GM12878 (cell line): ENCODE results near the gene CD2BP2. TPM values are rescaled to one million over a fixed set of nuclear protein-coding genes. Genes with fewer than 3 reads are reported as not detected.
A peak's percentile ranks its signal among the peaks of the same experiment; 100 is the strongest.

Experiments used
- ATAC-seq: fragments of 200-7000 bp; cut with Tn5 transposase; 3 replicates; pipeline ENCODE4 v1.9.1; 2020; ENCODE audit warnings: mild to moderate bottlenecking, moderate library complexity
- BruUV-seq: library from RNA; stranded (reverse); fragments of 400-500 nt; replicated peaks from 2 replicates; lab custom pipeline; 2021; lab: Mats Ljungman, UMichigan
- CTCF ChIA-PET: fragments of 300-600 bp; sonication (Branson Sonifier 250); formaldehyde crosslinking; extraction: SDS; loops from one replicate; lab custom pipeline; 2021; ENCODE audit warnings: inconsistent platforms; lab: Yijun Ruan, JAX
- POLR2A ChIA-PET: fragments of 350-600 bp; formaldehyde crosslinking; extraction: SDS; loops from one replicate; lab custom pipeline; 2021; ENCODE audit warnings: inconsistent platforms; lab: Charles Lee
- RAD21 ChIA-PET: fragments of 300-600 bp; sonication (Branson Sonifier 250); formaldehyde crosslinking; loops from one replicate; lab custom pipeline; 2023; ENCODE audit warnings: antibody characterized with exemption; ENCODE audit not compliant: unreplicated experiment; lab: Charles Lee
- SMC1A ChIA-PET: fragments of 300-600 bp; sonication (Branson Sonifier 250); formaldehyde crosslinking; loops from one replicate; lab custom pipeline; 2023; ENCODE audit not compliant: unreplicated experiment, uncharacterized antibody; lab: Charles Lee
- DNase-seq: peaks from one replicate; pipeline ENCODE4 v3.0.0-alpha.2; 2011; ENCODE audit warnings: low read depth, low spot score
- FAIRE-seq: peaks from 3 replicates; lab custom pipeline; 2011; peaks lifted over from hg19 to GRCh38; lab: Jason Lieb, UNC
- H2AFZ ChIP-seq: 2 replicates; pipeline ENCODE4 v1.6.0; 2011; ENCODE audit warnings: low read depth, low read length, control low read depth; ENCODE audit not compliant: control insufficient read depth
- H3K27ac ChIP-seq: 2 replicates; pipeline ENCODE4 v1.5.1; 2011; ENCODE audit warnings: control low read depth; ENCODE audit not compliant: control insufficient read depth, insufficient read depth
- H3K27me3 ChIP-seq, 2 experiments: replicated peaks in 1 of 2; 2 replicates each; pipeline versions ENCODE4 v1.6.0 to v1.6.1; 2011; ENCODE audit warnings: low read length in 1 of 2; ENCODE audit not compliant: control insufficient read depth in 2 of 2, insufficient read depth in 2 of 2
- H3K36me3 ChIP-seq, 2 experiments: 2 replicates each; pipeline ENCODE4 v1.5.1; 2011; ENCODE audit warnings: low read length in 1 of 2; ENCODE audit not compliant: control insufficient read depth in 2 of 2, insufficient read depth in 2 of 2
- H3K4me1 ChIP-seq: 2 replicates; pipeline ENCODE4 v1.6.1; 2011; ENCODE audit warnings: mild to moderate bottlenecking, low read length, moderate library complexity, mixed read lengths; ENCODE audit not compliant: control insufficient read depth, insufficient read depth
- H3K4me2 ChIP-seq: 2 replicates; pipeline ENCODE4 v1.6.0; 2011; ENCODE audit warnings: control low read depth; ENCODE audit not compliant: control insufficient read depth, insufficient read depth
- H3K4me3 ChIP-seq: fragments of 200-600 bp; sonication (generic); 2 replicates; pipeline ENCODE4 v1.5.1; 2016
- H3K79me2 ChIP-seq: 2 replicates; pipeline ENCODE4 v1.6.0; 2011; ENCODE audit warnings: low read length; ENCODE audit not compliant: control insufficient read depth, insufficient read depth
- H3K9ac ChIP-seq: 2 replicates; pipeline ENCODE4 v1.8.0; 2011; ENCODE audit warnings: low read length, control low read depth, mixed read lengths; ENCODE audit not compliant: control insufficient read depth, insufficient read depth
- H3K9me3 ChIP-seq: replicated peaks from 3 replicates; pipeline ENCODE4 v1.5.1; 2011; ENCODE audit warnings: mild to moderate bottlenecking, low read length; ENCODE audit not compliant: control insufficient read depth, insufficient read depth
- H4K20me1 ChIP-seq: 2 replicates; pipeline ENCODE4 v1.6.0; 2011; ENCODE audit not compliant: control insufficient read depth, insufficient read depth
- BCL11A ChIP-seq: IDR thresholded peaks from 2 replicates; pipeline ENCODE4 v1.6.1; 2011; ENCODE audit warnings: low read depth, low read length
- DPF2 ChIP-seq: fragments of 450-650 bp; IDR thresholded peaks from 2 replicates; pipeline ENCODE4 v1.6.1; 2017; ENCODE audit warnings: mild to moderate bottlenecking
- FOS ChIP-seq: IDR thresholded peaks from 3 replicates; pipeline ENCODE4 v1.6.1; 2011; ENCODE audit warnings: borderline replicate concordance; ENCODE audit not compliant: insufficient read length; ENCODE audit errors: extremely low read depth
- HDGF ChIP-seq: fragments of 450-650 bp; IDR thresholded peaks from 2 replicates; pipeline ENCODE4 v1.6.1; 2016; ENCODE audit warnings: antibody characterized with exemption
- IKZF2 ChIP-seq, 2 experiments: fragments of 450-650 bp; IDR thresholded peaks; 2 replicates each; pipeline ENCODE4 v1.6.1; 2017; ENCODE audit warnings: mild to moderate bottlenecking in 2 of 2, moderate library complexity in 2 of 2
- SIN3A ChIP-seq: IDR thresholded peaks from 2 replicates; pipeline ENCODE4 v1.6.1; 2012; ENCODE audit warnings: low read depth, low read length, improper control_type of control experiment
- ZNF274 ChIP-seq: IDR thresholded peaks from one replicate; pipeline ENCODE4 v1.8.0; 2011; ENCODE audit not compliant: insufficient read length, insufficient read depth
- WGBS: methylation state at CpG from one replicate; pipeline ENCODE4 v1.1.6; 2016; ENCODE audit warnings: low lambda C conversion rate; ENCODE audit not compliant: insufficient replicate concordance, insufficient coverage; ENCODE audit errors: missing lambda C conversion rate; 5-methylcytosine and 5-hydroxymethylcytosine counted together
- in situ Hi-C: fragments of 300-500 bp; cut with MboI; formaldehyde crosslinking; loops from 9 replicates; pipeline ENCODE4 v1.14.3; 2018; ENCODE audit warnings: mixed read lengths
- intact Hi-C: fragments of 100-400 bp; cut with micrococcal nuclease; formaldehyde crosslinking; loops from one replicate; pipeline ENCODE4 v1.14.2; 2022; ENCODE audit not compliant: unreplicated experiment
- polyA plus RNA-seq, 11 experiments: library from polyadenylated mRNA; depleted of rRNA in 4 of 11; unstranded in 6 of 11; stranded (reverse) in 5 of 11; fragments of >200 nt; fragmentation: Nextera tagmentation in 4 of 11; fragmentation: Illumina TruSeq in 1 of 11; extraction: Ambion mirVana in 4 of 11; extraction: Trizol in 1 of 11; gene quantifications; 1 replicate in 1 of 11; 2 replicates in 10 of 11; pipeline versions ENCODE4 v1.2.1 to v1.2.3, GENCODE V29; 2011 to 2016; ENCODE audit warnings: inconsistent platforms in 2 of 11, missing spikeins in 2 of 11, low read depth in 1 of 11
- total RNA-seq, 4 experiments: library from RNA; depleted of rRNA in 3 of 4; stranded (reverse); fragments of >200 nt in 3 of 4; fragmentation: Illumina TruSeq in 1 of 4; extraction: Trizol in 1 of 4; gene quantifications; 2 replicates each; pipeline versions ENCODE4 v1.2.1 to v1.2.3, GENCODE V29; 2013 to 2021
- TF ChIP-seq, protein P1 (sequence below): fragments of 450-650 bp; formaldehyde crosslinking; IDR thresholded peaks from 2 replicates; pipeline ENCODE4 v1.4.0; 2022; ENCODE audit warnings: mild to moderate bottlenecking, moderate library complexity
- TF ChIP-seq, protein P2 (sequence below): fragments of 450-650 bp; IDR thresholded peaks from 2 replicates; pipeline ENCODE4 v1.6.1; 2017; ENCODE audit warnings: mild to moderate bottlenecking

The CD2BP2 gene
- total and polyA plus RNA-seq, 10 of the 15 experiments (the other 5 are each of a cell fraction or from before 2014, with no cell fraction given), result 3.3 to 47.9 (median 31.8) TPM

DNA sequence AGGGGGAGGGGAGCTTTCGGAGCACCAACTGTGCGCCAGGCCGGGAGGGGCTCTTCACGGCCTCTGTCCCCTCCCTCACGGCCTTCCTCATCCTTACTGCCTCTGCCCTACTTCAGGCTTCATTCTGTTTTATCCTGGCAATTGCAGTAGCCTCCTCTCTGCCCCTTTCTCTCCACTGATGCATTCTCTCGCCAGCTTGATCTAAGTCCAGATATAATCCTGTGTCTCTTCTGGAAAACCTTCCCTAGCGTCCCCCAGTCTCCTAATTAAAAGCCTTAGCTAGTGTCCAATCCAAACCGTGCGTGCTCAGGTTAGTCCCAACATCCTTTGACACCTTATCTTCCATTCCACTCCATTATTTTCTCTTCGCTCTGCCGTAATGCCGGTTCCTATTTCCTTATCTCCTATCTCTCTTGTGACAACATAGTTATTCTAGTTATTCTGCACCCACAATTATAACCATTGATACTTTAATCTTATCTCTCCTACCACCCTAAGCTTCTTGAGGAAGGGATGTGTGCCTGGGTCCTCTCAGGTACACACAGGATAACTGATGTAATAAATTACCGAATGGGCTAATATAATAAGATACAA, 41.0 kb upstream of the CD2BP2 start:
- intact Hi-C loops, result no loop called here
- 43% methylated on average over 13 of the region's 13 CpGs for WGBS
- Histone ChIP-seq H3K9ac (peak overlapping the region; percentile 63), H3K4me3 (peak overlapping the region; percentile 92), H3K4me2 (peak overlapping the region; percentile 92), H2AFZ (peak overlapping the region; percentile 72), H4K20me1 (no peaks in the 10 kb centered on the region), H3K4me1 (peaks cover 13% of the 10 kb centered on the region), H3K79me2 (peaks cover 5% of the 10 kb centered on the region), H3K9me3 (no peaks in the 10 kb centered on the region), H3K36me3 (peaks cover 0 to 2% of the 10 kb centered on the region in 2 experiments; a peak in 3 of 4 replicates), H3K27ac (peak overlapping the region; percentile 42; the same call in 1 of the 2 replicates), H3K27me3 (no peaks in the 10 kb centered on the region)
- peak; percentile 10; the same call in 2 of the 3 replicates for ATAC-seq
- RAD21 ChIA-PET, result interaction anchor here (0.9 to 2.4 kb wide), 8 partner anchors 12 to 267 kb away, joined by 3 to 32 read pairs (median 6); partner anchors contain the start of genes SEPTIN1, ZNF747 and ZNF771
- FAIRE-seq, result peak; percentile 44
- POLR2A ChIA-PET, result interaction anchor here (0.7 to 3.1 kb wide), 8 partner anchors 9 to 638 kb away, joined by 3 to 25 read pairs (median 6); partner anchors contain the start of genes ITGAL, SEPTIN1, STX4 and ZNF771
- CTCF ChIA-PET, result interaction anchor here (0.9 to 3.3 kb wide), 9 partner anchors 8 to 202 kb away, joined by 3 to 29 read pairs (median 3); partner anchors contain the start of genes DCTPP1, SEPTIN1 and ZNF771
- SMC1A ChIA-PET, result interaction anchor here (1.2 to 2.4 kb wide), 6 partner anchors 10 to 140 kb away, joined by 3 to 12 read pairs (median 7); partner anchors contain the start of genes DCTPP1, SEPTIN1, TBC1D10B and ZNF771
- TF ChIP-seq ZNF274 (no peak), DPF2 (no peak), SIN3A (no peak), IKZF2 (IDR thresholded peaks at IDR 0.05) (0 out of 4 replicates have a peak, but pooled peaks of 1 of the 2 experiments have one; percentile 17), BCL11A (no peak), HDGF (0 out of 2 replicates have a peak, but pooled peaks have one; percentile 15), FOS (no peak)
- TF ChIP-seq, protein P1, sequence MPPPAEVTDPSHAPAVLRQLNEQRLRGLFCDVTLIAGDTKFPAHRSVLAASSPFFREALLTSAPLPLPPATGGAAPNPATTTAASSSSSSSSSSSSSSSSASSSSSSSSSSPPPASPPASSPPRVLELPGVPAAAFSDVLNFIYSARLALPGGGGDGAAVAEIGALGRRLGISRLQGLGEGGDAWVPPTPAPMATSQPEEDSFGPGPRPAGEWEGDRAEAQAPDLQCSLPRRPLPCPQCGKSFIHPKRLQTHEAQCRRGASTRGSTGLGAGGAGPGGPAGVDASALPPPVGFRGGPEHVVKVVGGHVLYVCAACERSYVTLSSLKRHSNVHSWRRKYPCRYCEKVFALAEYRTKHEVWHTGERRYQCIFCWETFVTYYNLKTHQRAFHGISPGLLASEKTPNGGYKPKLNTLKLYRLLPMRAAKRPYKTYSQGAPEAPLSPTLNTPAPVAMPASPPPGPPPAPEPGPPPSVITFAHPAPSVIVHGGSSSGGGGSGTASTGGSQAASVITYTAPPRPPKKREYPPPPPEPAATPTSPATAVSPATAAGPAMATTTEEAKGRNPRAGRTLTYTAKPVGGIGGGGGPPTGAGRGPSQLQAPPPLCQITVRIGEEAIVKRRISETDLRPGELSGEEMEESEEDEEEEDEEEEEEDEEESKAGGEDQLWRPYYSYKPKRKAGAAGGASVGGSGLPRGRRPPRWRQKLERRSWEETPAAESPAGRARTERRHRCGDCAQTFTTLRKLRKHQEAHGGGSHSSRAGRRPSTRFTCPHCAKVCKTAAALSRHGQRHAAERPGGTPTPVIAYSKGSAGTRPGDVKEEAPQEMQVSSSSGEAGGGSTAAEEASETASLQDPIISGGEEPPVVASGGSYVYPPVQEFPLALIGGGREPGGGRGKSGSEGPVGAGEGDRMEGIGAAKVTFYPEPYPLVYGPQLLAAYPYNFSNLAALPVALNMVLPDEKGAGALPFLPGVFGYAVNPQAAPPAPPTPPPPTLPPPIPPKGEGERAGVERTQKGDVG (CRISPR knock-in tag), result no peak
- TF ChIP-seq, protein P2, sequence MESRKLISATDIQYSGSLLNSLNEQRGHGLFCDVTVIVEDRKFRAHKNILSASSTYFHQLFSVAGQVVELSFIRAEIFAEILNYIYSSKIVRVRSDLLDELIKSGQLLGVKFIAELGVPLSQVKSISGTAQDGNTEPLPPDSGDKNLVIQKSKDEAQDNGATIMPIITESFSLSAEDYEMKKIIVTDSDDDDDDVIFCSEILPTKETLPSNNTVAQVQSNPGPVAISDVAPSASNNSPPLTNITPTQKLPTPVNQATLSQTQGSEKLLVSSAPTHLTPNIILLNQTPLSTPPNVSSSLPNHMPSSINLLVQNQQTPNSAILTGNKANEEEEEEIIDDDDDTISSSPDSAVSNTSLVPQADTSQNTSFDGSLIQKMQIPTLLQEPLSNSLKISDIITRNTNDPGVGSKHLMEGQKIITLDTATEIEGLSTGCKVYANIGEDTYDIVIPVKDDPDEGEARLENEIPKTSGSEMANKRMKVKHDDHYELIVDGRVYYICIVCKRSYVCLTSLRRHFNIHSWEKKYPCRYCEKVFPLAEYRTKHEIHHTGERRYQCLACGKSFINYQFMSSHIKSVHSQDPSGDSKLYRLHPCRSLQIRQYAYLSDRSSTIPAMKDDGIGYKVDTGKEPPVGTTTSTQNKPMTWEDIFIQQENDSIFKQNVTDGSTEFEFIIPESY, result no peak
- in situ Hi-C loops, result no loop called here
- DNase-seq, result no peak
- TSS peak; percentile 75 for BruUV-seq
